HFF-Myc (cell line): ENCODE measurements around the gene ZNF423.

Source experiments
- DNase-seq: peaks from one replicate; pipeline ENCODE4 v3.0.0-alpha.2; 2011; ENCODE audit warnings: low read depth; ENCODE audit errors: extremely low read depth
- H3K4me3 ChIP-seq: replicated peaks from 2 replicates; pipeline ENCODE4 v1.5.1; 2011; ENCODE audit warnings: low read depth, mild to moderate bottlenecking, control low read depth, low read length
- TF ChIP-seq, protein P1 (sequence below): IDR thresholded peaks from 2 replicates; pipeline ENCODE4 v1.5.1; 2012; ENCODE audit warnings: mild to moderate bottlenecking, low read depth, low read length, control low read depth; ENCODE audit errors: missing control alignments

ZNF423 gene

DNA sequence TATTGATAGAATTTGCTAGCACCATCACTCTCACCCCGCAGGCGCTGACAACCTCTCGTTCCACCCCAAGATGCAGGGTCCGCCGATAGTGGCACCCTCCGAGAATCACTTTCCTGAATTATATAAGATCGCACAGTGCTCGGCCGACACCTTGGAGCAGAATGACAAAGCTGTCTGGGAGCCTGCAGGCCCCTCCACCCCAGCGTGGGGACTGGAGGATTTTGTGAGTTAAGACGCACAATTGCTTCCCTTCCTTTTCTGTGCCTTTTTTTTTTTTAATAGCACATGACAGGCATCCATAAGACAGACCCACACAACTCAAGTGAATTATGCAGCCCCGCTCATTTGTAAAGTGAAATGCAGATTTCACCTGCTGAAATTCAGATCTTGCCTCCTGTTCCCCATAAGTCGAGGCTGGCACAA is 327.0 kb downstream of the ZNF423 start:
- TF ChIP-seq, protein P1, sequence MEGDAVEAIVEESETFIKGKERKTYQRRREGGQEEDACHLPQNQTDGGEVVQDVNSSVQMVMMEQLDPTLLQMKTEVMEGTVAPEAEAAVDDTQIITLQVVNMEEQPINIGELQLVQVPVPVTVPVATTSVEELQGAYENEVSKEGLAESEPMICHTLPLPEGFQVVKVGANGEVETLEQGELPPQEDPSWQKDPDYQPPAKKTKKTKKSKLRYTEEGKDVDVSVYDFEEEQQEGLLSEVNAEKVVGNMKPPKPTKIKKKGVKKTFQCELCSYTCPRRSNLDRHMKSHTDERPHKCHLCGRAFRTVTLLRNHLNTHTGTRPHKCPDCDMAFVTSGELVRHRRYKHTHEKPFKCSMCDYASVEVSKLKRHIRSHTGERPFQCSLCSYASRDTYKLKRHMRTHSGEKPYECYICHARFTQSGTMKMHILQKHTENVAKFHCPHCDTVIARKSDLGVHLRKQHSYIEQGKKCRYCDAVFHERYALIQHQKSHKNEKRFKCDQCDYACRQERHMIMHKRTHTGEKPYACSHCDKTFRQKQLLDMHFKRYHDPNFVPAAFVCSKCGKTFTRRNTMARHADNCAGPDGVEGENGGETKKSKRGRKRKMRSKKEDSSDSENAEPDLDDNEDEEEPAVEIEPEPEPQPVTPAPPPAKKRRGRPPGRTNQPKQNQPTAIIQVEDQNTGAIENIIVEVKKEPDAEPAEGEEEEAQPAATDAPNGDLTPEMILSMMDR: no peak
- DNase-seq: no peak
- H3K4me3 ChIP-seq: no peak overlapping the region

DNA sequence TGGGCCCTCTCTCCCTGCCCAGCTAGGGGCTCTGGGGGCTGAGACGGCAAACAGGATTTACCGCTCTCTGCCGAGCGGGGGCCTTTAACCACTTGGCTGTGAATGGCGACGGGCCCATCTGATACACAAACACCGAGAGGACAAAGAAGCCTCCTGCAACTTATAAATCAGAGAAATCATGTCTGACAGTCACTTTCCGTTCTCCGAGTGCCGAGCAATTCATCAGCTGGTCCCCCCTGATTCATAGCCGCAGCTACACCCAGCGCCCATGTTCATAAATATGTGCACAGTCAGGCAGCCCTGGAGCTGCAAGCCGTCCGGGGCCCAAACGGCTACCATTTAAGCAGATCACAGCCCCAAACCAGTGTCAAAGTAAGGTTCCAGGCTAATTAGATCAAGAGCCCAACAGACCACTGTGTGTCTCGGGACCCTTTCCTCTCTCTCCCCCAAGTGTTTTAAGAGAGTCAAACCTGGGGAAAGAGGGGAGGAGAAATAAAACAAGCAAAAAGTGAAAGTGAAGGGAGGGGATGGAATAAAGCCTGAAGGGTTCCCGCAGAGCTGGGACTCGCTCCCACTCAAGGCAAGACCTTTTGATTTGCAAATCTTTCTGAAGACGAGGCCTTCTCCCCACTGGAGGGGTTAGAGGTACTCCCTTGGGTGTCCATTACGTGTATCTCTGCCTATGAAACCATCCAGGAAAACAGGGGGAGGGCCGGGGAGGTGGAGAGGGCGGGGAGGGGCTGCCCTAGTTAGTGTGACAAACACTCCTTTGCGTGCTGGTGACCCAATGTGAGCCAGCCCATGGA is 327.6 kb downstream of the ZNF423 start:
- H3K4me3 ChIP-seq: no peak overlapping the region
- no peak for DNase-seq
- TF ChIP-seq, protein P1: no peak

DNA sequence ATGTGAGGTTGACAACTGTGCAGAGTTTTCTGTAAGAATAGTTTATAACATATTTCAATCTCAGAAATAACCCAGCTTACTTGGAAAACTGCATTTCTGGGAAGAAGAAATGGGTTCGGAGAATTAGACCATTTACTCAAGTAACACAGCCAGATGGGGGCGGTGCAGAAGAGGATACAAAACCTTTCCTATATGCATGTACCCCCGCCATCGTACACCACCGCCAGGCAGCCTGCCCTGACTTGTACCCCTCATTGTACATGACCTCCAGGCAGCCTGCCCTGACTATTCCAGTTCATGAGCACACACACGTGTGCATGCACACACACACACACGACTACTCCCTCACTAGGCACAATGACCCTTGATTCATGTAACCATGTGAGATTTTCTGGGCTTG is 328.3 kb downstream of the ZNF423 start:
- no peak overlapping the region for H3K4me3 ChIP-seq
- DNase-seq: no peak
- TF ChIP-seq, protein P1: no peak

DNA sequence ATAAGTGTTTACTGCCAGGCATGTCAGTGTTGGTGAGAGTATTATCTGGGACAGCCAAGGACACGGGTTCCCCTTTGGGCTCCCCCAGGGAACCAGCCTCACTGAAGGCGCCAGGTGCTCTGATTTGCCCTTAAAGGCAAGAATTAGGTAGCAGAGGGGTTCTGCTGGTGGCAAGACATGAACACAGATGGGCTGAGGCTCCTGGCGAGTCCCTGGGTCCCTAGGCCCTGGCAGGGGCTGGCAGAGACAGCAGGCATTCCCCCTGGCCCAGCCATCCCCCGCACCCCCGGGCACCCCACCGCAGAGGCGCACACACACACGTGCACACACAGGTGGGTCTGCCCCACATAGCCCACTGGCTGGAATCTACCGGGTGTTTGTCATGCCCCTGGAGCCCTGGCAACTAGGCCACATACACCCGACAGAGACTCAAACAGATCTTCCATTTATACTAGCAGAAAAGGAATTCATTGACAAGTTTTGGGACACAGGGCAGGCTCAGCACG is 329.0 kb downstream of the ZNF423 start:
- no peak overlapping the region for H3K4me3 ChIP-seq
- TF ChIP-seq, protein P1: no peak
- DNase-seq: no peak

DNA sequence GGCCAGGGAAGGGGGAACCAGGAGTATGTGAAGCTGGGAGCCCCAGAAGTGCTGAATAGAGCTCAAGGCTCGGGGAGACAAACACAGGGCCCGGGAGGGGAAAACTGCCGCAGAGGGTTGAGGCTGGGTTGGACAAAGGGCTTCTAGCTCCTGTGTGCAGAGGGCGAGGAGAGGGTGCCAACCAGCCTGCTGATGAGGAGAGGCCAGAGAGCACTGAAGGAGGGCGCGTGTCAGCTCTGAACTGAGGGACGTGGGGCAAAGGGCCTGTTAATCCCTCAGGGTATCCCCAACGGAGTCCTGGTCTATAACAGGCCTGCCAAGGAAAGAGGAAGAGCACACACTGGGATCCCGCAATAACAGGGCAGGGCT is 331.0 kb downstream of the ZNF423 start:
- DNase-seq: no peak
- TF ChIP-seq, protein P1: no peak
- H3K4me3 ChIP-seq: no peak overlapping the region

DNA sequence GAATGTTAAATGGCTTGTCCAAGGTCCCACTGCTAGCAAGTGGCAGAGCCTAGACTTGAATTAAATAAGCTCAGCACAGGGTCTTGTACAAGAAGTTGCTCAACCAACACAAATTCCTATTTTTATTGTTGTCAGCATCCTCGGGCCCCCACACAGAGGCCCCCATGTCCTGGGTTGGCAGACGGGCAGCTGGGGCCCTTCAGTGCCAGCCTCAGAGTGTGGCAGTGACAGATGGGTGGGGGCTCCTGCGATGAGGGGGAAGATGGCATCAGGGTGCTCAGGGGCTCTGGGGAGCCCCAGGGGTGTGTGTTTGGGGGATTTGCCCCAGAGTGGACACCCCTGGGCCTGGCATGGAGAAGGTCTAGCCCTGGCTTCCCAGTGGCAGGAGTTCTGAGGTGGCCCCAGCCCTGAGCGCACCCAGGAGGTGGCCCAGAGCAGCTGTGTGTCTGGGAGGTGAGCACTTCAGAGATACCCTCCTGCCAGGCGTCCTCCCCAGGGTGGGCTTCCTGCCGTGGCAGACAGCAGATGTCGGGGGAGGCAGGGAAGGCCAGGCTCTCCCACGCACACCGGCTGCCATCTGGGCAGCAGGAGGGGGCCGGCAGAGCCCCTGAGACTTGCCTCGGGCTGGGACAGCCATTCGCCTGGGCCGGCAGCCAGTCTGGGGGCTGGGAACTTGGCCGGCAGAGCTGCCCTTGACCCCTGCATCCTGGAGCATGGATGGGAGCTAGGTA is 331.5 kb downstream of the ZNF423 start:
- DNase-seq: no peak
- no peak overlapping the region for H3K4me3 ChIP-seq
- TF ChIP-seq, protein P1: no peak
